ENCODE measurements around the gene TCF7L2.

Gene TCF7L2

DNA sequence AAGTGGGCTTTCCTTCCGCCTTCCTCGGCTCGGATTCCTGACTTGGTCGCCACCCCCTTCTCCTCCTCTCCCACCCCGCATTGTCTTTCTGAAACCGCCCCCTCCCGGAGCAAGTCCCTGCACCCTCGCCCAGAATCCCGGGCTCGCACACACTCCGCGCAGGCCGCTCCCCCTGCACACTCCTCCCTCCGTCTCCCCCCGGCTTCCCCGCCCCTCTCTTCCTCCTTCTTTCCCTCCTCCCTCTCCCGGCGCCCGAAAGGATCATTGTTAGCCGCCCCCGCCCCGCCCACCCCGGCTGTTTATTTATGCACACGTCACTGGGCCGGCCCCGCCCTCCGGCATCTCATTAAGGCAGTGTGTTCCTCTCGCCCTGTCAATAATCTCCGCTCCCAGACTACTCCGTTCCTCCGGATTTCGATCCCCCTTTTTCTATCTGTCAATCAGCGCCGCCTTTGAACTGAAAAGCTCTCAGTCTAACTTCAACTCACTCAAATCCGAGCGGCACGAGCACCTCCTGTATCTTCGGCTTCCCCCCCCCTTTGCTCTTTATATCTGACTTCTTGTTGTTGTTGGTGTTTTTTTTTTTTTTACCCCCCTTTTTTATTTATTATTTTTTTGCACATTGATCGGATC lies at the start of gene TCF7L2:
Gene TCF7L2 (plus strand): TSS at position 373 of the 633 bp plus-strand sequence. CDS start 510 bp downstream, outside the sequence.
- peak; percentile 51 for DNase-seq

DNA sequence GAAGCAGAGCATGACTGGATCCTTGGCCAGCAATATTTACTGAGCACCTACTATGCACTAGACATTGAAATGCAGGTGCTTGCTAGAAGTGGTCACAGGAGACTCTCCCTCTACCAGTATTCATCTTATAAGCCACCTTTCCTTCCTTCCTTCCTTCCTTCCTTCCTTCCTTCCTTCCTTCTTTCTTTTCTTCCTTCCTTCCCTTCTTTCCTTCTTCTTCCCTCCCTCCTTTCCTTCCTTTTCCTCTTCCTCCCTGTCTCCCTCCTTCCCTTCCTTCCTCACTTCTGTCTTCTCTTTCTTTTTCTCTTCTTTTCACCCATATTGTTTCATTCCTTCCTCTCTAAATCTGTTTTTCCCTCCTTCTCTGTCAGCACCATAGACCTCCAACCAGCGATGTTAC lies 47.3 kb upstream of the TCF7L2 start:
- DNase-seq: no peak

DNA sequence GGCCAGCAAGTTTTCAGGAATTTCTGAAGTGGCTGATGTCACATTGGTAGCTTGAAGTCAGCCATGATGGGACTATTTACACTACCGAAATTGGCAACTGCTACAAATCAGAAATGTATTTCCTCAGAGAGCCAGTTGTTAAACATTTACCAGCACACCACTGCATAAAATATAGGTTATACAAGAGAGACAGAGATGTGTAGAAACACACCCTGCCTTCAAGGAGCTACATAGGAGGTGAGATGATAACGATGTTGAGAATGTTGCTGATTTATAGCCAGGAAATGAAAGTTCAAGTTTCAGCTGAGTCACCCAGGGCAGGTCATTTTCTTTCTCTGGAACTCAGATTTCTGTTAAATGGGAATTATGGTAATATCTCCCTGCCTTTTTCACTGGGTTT lies 46.0 kb upstream of the TCF7L2 start:
- no peak for DNase-seq

DNA sequence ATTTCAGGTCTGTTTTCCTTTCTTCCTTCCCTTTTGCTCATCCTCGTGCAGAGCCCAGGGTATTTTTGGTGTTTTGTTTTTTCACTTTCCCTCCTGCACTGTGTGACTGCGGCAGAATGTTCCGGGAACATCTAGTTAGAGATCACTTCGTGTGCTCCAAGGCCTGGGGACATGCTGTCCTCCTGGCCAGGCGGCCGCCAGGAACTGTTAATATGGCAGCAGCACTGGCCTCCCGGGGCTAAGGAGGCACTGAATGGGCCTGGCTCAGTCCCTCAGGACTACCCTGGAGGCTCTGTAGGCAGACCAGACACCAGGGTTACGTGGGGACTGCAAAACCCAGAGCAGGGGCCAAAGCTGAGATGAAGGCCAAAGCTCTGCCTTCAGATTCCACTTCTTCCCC lies 43.1 kb upstream of the TCF7L2 start:
- DNase-seq: no peak

DNA sequence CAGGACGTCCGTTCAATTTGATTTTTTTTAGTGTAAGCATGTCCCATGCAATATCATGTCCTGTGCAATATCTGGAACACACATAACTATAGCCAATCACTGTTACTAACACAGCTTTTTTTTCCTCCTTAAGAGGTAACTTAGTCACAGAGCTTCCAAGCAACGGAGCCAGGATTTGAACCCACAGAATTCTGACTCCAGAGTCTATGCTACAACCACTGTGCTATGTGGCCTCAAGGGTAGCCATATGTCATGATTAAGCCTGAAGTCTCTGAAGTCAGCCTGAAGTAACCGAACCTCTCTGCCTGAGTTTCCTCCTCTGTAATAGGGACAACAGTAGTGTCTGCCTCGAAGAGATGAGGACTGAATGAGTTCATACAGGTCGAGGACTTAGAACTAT lies 42.2 kb upstream of the TCF7L2 start:
- no peak for DNase-seq

DNA sequence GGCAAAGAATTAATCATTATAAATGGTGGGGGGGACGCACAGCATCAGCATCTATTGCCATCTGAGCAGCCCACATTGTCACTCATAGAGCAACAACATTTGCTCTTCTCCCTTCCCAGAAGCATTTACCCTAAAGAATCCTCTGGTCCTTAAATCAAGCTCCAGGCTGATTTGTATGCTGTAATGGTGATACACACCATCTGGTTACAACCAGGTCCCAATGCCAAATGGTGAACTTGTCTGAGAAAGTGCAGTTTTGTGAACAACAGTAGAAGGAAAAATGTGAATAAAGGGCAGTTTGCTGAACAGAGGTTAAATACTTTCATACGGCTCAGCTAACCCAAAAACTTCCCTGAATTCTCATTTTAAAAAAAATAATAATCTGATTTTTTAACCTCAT lies 38.8 kb upstream of the TCF7L2 start:
- DNase-seq: no peak

DNA sequence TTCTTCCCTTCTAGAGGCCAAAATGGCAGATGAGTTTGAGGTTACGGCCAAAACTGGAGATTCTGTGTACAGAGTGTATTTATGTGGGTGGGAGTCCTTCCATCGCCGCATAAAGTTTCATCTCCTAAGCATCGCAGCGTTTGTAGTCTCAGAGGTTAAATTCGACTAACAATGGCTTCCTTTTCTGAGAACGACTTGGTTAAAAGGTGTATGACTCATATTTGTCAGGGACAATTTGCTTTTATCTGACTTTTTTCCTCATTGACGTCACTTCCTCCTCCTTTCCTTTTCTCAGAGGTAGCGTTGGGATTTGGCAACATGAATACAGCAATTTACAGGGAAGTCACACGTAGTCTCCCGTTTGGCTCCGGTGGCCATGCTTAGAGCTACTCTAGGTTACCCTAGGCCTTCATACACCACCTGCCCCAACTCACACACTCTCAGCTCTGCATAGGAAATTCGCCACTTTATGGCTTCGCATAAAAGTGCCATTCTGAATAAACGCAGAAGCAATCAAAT lies 37.6 kb upstream of the TCF7L2 start:
- no peak for DNase-seq

DNA sequence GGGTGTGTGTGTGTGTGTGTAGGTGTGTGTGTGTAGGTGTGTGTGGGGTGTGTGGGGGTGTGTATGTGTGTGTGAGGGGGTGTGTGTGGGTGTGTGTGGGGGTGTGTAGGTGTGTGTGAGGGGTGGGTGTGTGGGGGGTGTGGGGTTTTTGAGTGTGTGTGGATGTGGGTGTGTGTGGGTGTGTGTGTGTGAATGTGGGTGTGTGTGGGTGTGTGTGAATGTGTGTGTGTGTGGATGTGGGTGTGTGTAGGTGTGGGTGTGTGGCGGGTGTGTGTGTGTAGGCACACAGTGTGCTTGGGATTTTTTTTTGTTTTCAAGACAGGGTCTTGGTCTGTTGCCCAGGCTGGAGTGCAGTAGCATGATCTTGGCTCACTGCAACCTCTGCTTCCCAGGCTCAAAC lies 36.8 kb upstream of the TCF7L2 start:
- DNase-seq: no peak

DNA sequence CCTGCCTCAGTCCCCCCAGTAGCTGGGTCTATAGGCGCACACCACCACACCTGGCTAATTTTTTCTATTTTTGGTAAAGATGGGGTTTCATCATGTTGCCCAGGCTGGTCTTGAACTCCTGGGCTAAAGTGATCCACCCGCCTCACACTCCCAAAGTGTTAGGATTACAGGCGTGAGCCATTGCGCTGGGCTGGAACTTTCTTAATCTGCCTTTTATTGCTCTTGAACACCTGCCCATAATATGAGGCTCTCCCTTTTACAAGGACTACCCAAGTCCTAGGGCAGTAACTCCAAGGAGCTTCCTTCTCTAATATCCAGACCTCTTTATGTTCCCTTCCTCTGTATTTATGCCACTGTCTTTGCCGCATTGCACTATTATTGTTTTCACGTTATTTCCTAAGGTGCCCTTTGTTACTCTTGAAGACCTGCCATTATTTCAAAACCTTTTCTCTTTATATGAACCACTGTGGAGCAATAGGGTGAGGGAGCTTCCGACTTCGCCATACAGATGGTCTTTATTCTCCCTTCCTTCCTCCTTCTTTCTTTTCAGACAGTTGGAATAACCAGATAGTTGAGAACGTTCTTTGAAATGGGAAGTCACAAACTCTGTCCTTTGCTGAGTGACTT lies 36.3 kb upstream of the TCF7L2 start:
- DNase-seq: no peak

DNA sequence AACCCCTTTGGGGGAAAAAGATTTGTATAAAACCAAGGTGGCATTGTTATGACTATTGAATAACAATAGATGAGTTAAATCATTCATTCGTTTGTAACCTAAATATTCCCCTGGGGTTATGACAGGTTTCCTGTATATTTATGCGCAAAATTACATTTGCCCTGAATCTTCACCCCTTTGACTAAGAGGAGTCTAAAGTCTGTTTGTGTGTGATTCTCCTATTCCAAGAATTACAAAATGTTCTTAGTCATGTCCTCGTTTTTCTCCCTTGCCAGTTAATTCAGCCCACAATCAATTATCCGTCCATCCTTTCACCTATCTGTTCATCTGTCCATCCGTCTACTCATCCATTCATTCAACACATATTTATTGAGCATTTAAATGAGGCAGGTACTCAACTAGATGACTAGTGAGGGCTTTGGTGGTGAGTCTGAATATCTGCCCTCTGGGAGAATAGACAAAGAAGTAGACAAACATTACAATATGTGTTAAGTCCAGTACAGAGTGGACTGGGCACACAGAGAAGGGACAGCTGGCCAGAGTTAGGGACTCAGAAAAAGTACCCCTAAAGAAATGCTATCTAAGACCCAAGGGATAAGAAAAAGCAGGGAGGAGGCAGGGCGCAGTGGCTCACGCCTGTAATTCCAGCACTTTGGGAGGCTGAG lies 35.6 kb upstream of the TCF7L2 start:
- DNase-seq: no peak

DNA sequence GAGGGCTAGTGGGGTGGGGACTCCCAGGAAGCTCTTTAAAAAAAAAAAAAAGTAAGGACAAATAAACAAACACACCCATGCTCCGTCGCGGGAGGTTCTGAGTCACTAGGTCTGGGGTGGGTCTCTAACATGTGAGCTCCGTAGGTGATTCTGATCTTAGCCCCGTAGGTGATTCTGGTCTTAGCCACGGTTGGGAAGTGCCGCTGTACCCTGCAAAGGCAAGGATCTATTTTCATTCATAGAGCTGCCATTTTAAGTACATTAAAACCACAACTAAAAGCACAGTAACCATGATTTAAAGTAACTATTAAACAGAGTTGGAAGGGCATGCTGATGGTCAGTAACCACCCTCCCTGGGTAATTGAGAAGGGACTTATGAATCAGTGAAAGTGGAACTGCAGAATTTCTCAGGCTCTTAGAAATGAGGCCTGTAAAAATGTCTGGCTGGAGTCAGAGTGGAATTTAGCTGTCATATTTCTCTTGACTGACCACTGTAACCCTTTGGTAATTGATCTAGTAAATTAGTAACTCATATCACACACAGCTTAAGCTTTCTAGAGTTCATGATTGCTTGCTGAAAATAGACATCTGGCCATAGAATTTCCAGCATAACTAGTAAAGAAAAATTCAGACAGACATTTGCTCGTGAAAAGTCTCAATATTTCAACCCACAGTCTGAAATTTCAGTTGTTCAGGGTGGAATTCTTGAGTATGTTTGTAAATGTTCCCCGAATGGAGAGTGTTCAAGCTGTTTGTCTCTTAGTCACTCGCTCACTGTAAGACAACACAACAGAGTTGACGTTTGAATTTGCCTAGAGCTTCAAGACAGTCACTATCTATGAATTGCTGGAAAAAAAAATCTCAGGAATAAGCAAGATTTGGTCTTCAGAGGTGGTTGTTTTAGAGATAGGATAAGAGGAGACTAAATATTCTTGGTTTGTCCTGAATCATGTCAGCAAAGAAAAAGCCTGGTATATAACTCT lies 34.2 kb upstream of the TCF7L2 start:
- no peak for DNase-seq

DNA sequence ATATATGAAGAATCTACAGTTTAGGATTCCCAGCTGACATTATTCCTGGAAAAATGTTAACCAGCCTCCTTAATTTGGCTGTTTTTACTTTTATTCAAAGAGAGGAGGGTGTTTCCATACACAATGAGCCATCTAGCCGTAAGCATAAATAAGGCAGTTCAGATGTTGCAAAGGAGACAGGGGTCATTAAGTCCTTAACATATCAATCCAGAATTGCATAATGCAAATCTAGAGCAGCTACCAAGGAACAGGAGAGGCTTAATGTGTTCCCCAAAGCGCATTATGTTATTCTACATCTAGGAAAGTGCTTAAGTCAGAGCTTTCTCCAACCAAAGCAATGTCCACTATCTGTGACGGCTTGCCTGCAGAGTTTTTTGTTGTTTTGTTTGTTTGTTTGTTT lies 32.4 kb upstream of the TCF7L2 start:
- DNase-seq: no peak

DNA sequence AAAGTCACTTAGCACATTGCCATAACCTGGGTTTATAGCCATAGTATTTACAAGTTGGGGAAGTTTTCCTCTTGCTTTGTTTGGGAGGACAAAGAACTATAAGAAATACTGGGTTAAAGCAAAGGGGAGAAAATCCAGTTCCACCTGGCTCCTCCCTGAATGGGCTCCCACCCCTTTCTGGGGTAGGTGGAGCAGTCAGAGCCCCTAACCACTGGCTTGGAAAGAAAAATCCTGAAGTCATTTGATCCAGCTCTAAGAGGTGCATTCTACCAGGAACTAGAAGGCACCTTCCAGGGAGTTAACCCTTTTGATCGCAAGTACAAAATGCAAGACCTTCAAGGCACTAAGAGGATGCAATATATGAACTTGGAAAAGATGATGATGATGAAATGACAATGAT lies 31.3 kb upstream of the TCF7L2 start:
- no peak for DNase-seq

DNA sequence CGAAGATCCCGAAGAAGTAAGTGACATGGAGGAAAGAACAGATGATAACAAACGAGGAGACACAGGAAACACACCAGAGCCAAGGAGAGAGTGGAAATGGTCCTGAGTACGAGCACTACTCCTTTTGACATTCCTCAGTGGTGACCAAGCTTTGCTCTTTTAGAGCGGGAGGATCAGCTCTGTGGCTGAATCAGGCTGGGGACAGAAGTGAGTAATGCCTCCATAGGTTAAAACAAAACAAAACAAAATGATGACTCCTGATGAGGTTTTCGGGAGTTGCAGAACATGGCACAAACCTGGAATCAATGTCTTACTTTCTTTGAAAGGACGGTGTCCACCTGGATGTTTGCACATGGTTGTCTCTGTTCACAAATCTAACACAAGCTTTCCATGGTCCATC lies 30.3 kb upstream of the TCF7L2 start:
- no peak for DNase-seq

DNA sequence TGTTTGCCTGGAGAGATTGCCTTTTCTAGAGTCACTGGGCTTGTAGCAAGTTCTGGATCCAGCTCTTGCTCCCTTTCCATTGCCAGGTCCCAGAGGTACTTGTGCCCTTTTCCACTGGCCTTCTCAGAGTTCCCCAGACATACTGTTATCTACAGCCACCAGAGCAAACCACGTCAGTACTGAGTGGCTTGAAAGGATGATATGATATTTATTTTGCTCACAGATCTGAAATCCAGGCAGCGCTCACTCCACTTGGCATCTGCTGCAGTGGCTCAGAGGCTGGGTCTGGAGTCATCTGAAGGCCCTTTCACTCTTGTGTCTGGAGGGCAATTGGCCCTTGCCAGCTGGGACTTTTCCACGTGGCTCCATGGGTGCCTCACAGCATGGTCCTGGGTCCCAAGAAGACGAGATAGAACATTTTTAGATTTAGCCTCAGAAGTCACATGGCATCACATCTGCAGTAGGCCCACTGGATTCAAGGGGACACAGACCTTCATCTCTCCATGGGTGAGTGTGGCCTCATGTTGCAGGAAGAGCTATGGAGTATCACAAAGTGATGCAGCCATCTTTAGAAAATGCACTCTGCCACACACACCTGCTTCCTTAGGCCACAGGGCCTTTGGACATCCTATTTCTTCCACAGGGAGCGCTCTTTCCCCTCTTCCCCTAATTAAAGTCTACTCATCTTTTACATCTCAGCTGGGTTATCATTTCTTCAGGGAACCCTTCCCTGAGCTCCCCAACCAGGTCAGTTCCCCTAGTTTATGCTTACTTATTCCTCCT lies 22.9 kb upstream of the TCF7L2 start:
- DNase-seq: no peak

DNA sequence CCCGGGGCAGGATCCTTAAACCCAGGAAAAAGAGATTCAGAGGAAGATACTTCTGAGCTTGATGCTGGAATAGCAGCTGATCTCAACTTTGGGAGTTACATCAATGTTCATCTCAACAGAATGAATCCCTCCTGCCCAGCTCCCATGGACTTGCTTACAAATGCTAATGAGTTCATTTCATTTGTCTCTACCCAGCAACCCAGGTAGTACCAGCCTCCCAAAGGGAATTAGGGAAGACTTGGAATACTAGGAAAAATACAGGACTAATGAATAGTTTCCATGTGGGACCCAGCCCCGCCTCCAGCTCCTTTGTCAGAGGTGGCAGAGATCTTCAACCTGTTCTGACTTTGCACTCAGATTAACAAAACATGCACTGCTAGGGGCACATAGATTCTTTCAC lies 22.1 kb upstream of the TCF7L2 start:
- DNase-seq: no peak

DNA sequence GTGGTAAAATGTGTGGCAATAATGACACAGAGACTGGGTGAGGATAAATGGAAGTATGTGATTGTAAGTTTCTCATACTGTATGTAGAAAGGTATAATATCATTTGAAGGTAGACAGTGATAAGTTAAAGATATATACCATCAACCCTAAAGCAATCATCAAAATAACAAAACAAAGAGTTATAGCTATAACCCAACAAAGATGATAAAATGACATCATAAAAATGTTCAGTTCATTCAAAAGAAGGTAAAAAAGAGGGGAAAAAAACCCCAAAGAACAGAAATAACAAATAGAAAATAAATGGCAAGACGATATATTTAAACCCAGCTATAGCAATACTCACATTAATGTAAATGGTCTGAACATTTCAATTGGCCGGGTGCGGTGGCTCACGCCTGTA lies 17.4 kb upstream of the TCF7L2 start:
- DNase-seq: no peak

DNA sequence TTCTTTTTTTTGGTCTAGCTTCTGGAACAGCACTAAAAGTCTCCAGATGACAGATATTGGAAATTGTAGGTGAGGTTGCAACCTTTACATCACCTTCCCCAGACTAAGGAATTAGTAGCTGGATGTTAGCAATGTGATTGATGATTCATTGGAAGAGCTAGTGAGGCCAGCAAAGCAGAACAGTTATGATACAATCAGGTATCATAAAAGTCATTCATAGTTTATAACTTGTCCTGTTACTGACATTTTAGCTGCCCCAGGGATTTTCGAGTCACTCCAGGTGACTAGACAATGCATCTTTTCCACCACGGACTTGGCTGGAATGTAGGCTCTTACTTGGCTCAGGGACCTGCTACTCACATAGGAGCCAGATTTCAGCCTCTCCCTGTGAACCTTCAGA lies 15.9 kb upstream of the TCF7L2 start:
- DNase-seq: no peak

DNA sequence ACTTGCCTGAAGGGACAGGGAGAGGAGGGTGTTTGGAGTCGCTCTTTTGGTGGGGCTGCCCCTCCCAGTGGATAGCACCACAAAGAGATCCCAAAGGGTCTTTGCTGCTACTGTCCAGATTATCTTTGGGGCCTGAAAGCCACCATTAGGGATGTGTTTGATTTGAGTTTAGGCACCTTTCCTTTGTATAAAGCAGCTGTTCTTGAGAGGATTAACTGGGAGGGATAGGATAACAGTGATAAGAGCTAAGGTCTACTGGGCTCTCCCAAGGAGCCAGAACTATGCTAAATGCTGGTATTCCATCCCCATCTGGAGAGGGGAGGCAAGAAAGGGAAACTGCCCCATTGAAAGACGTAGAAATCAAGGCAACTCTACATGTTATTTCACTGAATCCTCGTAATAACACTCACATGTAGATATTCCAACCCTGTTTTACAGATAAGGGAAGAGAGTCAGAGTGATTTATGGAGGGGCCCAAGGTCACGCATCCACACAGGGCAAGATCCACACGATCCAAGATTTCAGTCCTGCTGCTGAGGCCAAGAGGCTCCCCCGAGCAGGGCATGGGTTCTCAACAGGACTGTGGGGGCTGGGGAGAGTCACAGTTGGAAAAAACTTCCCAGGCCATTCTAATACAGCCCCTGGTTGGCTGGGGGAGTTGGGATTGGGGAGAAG lies 11.1 kb upstream of the TCF7L2 start:
- no peak for DNase-seq

DNA sequence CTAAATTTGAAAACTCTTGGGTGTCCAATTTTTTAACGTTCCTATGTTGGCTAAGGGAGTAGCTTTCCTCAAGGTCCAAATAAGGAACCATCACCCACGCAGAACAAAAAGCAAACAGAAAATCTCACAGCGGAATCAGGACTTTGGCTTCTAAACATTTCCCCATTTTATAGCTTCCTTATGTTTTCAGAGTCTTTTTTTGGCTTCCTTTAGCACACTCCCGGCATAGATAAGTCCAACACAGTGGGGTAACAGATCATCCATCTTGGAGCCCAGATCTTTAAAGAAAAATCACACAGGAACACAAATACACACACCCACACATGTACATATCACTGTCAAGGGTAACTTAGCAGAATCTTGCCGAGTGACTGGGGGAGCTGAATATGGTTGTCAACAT lies 4.2 kb upstream of the TCF7L2 start:
- no peak for DNase-seq

DNA sequence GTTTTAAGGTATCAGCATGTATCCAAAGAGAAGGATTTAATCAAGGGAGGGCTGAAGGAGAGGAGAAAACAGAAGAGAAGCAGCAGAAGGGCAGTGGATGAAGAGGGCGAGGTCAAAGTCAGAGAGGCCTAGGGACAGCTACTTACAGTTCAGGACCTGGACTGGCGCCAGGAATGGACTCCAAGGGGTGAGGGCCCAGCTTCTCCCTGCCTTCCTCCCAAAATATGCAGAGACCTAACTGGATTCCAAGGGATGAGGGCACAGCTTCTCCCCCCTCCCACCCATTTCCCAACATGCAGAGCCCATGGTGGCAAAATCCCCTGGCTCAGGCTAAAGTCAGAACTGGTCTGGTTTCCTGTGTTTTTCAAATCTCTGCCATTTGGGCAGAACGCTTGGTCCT lies 3.4 kb upstream of the TCF7L2 start:
- no peak for DNase-seq

DNA sequence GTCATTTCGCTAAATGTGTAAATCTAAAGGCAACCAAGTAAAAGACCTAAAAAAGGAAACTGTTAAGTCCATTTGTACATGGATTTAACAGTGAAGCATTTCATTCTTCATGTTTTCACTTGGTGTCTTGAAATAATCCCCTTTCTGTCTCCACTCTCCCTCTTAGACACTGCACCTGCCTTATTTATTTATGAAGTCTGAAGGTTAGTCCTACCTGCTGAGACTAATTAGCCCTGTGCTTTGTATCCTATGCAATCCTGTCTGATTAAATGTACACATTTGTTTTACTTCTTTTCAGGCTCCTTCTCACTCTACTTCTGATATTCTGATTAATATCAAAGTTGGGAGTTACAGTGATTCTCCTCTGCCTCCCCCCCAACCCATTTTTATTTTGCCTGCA lies 1.9 kb upstream of the TCF7L2 start:
- no peak for DNase-seq
